ENCODE measurements around the gene ALS2. TPM values are rescaled to one million over a fixed set of nuclear protein-coding genes. Genes with fewer than 3 reads are reported as not detected.

Gene ALS2
- total and polyA plus RNA-seq, 5 donors: 10.9 to 34.6 (median 31.0) TPM

DNA sequence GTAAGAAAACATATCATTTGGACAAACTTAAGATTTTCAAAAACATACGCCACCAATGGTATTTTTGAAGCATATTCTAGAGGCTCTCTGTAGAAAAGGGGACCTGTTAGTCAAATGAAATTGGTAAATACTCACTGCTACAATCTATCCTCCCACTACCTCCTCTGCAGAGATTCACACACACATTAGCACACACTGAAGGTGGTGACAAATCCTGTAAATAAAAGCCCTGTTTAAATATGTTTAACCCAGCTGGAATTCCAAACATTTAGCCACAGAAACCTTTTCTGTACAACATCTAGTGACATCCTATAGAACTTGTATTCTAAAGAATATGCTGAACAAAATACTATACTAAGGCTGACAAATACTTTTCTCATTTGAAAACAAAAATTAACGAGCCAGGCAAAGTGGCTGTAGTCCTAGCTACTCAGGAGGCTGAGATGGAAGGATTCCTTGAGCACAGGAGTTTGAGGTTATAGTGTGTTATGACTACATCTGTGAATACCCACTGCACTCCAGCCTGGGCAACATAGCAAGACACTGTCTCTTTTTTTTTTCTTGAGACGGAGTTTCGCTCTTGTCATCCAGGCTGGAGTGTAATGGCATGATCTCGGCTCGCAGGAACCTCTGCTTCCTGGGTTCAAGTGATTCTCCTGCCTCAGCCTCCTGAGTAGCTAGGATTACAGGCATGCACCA is 25.9 kb downstream of the ALS2 start:
- 95% methylated on average over 6 of the region's 6 CpGs for WGBS
- no peaks in the 10 kb centered on the region for H3K4me1 ChIP-seq (ENCODE audit: control insufficient read depth, insufficient read depth, low read length)
- ATAC-seq: no peak
- H3K27ac ChIP-seq (ENCODE audit: low read length): no peak overlapping the region
- H3K27me3 ChIP-seq (ENCODE audit: control insufficient read depth, insufficient read depth): no peaks in the 10 kb centered on the region
- no peaks in the 10 kb centered on the region for H3K9me3 ChIP-seq (ENCODE audit: control insufficient read depth, low read length)
- DNase-seq: no peak
- intact Hi-C loops (cut with DNase I): no loop called here
- H3K4me3 ChIP-seq (ENCODE audit: low read length): no peak overlapping the region

- no peaks in the 10 kb centered on the region for H3K4me1 ChIP-seq (ENCODE audit: control insufficient read depth, insufficient read depth, low read length)
- intact Hi-C loops (cut with DNase I): no loop called here
- H3K9me3 ChIP-seq (ENCODE audit: control insufficient read depth, low read length): no peaks in the 10 kb centered on the region
- H3K27me3 ChIP-seq (ENCODE audit: control insufficient read depth, insufficient read depth): no peaks in the 10 kb centered on the region
- DNase-seq (no peak), ATAC-seq (no peak)
- H3K27ac ChIP-seq (ENCODE audit: low read length): no peak overlapping the region
- no peak overlapping the region for H3K4me3 ChIP-seq (ENCODE audit: low read length)
- 76% methylated on average over 5 of the region's 5 CpGs for WGBS
Observed at GRCh38 chr2:201751566-201751965, 29.2 kb downstream of the ALS2 start.

DNA sequence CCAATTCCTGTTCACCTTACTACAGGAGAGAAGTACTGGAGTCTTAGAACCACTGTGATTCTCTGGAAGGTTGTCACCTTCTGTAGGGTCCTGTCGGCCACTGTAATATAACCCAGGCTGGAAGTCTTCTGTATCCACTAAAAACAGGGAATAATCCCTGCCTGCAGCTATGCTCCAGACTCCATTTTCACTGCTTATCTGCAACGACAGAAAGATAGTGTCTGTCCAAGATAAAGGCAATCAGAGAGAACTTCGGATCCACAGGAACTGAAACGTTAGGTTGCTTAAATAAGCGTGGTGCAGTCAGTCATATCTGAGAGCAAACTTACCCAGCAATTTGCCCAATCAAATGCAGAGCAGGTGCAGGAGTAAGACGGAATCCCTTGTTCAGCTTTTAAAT is 34.2 kb downstream of the ALS2 start:
- Histone ChIP-seq H3K4me3 (ENCODE audit: low read length) (no peak overlapping the region), H3K4me1 (ENCODE audit: control insufficient read depth, insufficient read depth, low read length) (no peaks in the 10 kb centered on the region), H3K27ac (ENCODE audit: low read length) (no peak overlapping the region), H3K9me3 (ENCODE audit: control insufficient read depth, low read length) (no peaks in the 10 kb centered on the region), H3K27me3 (ENCODE audit: control insufficient read depth, insufficient read depth) (no peaks in the 10 kb centered on the region)
- DNase-seq (no peak), ATAC-seq (no peak)
- intact Hi-C loops (cut with DNase I): loop anchor here in 1 of 4 donors (10.0 kb wide), 1 partner anchor 352 kb away; no protein-coding TSS in a partner anchor
- 61% methylated on average over 6 of the region's 6 CpGs for WGBS

DNA sequence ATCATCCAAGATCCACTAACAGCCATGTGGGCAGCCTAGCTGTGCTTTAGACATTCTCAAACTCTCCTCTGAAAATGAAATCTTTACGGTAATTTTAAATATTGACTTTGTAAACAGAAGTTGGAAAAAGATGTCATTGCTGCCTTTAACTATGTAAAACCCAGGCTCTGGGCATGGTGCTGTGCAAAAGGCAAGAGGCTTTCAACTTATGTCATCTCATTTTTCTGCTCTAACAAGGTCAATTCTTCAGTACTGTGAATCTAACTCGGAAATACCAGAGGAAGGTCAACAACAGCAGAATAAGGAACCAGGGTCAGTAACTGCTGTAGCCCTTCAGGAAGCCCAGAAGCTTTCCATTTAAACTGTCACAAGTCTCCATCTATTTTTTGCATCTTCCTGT is 45.2 kb downstream of the ALS2 start:
- Histone ChIP-seq H3K27ac (ENCODE audit: low read length) (no peak overlapping the region), H3K9me3 (ENCODE audit: control insufficient read depth, low read length) (no peaks in the 10 kb centered on the region), H3K4me3 (ENCODE audit: low read length) (no peak overlapping the region), H3K4me1 (ENCODE audit: control insufficient read depth, insufficient read depth, low read length) (no peaks in the 10 kb centered on the region), H3K27me3 (ENCODE audit: control insufficient read depth, insufficient read depth) (no peaks in the 10 kb centered on the region)
- DNase-seq (no peak), ATAC-seq (no peak)
- WGBS: 83% methylated on average over 2 of the region's 2 CpGs
- intact Hi-C loops (cut with DNase I): no loop called here

- 91% methylated on average over 4 of the region's 4 CpGs for WGBS
- DNase-seq (no peak), ATAC-seq (no peak)
- Histone ChIP-seq H3K4me3 (ENCODE audit: low read length) (no peak overlapping the region), H3K9me3 (ENCODE audit: control insufficient read depth, low read length) (no peaks in the 10 kb centered on the region), H3K27me3 (ENCODE audit: control insufficient read depth, insufficient read depth) (no peaks in the 10 kb centered on the region), H3K27ac (ENCODE audit: low read length) (no peak overlapping the region), H3K4me1 (ENCODE audit: control insufficient read depth, insufficient read depth, low read length) (no peaks in the 10 kb centered on the region)
- intact Hi-C loops (cut with DNase I): no loop called here
Observed at GRCh38 chr2:201734111-201734510, 46.6 kb downstream of the ALS2 start.

DNA sequence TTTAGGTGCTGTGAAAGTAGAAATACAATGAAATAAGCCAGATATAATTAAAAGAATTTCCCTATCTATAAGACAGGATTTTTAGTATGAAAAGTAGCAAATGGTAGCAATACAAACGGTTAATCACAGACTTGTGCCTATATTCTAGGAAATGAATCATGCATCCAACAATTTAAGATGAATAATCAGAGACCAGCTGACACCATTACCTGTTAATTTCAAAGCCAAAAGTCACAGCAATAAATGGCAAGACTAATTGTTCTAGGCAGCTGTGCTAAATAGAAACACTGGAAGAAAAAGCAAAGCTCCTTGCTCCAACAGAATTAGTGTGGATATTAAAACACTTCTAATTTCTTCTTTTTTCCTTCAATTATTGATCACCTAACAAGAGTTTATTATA is 47.2 kb downstream of the ALS2 start:
- Histone ChIP-seq H3K27me3 (ENCODE audit: control insufficient read depth, insufficient read depth) (no peaks in the 10 kb centered on the region), H3K4me1 (ENCODE audit: control insufficient read depth, insufficient read depth, low read length) (no peaks in the 10 kb centered on the region), H3K9me3 (ENCODE audit: control insufficient read depth, low read length) (no peaks in the 10 kb centered on the region), H3K27ac (ENCODE audit: low read length) (no peak overlapping the region), H3K4me3 (ENCODE audit: low read length) (no peak overlapping the region)
- WGBS: 91% methylated on average over 1 of the region's 1 CpG
- DNase-seq (no peak), ATAC-seq (no peak)
- intact Hi-C loops (cut with DNase I): no loop called here

GRCh38 chr2:201730651-201731285 is 50.0 kb downstream of the ALS2 start:
- intact Hi-C loops (cut with DNase I): no loop called here
- DNase-seq (no peak), ATAC-seq (no peak)
- Histone ChIP-seq H3K4me3 (ENCODE audit: low read length) (no peak overlapping the region), H3K4me1 (ENCODE audit: control insufficient read depth, insufficient read depth, low read length) (no peaks in the 10 kb centered on the region), H3K9me3 (ENCODE audit: control insufficient read depth, low read length) (no peaks in the 10 kb centered on the region), H3K27me3 (ENCODE audit: control insufficient read depth, insufficient read depth) (no peaks in the 10 kb centered on the region), H3K27ac (ENCODE audit: low read length) (no peak overlapping the region)
- WGBS: 89% methylated on average over 5 of the region's 5 CpGs

DNA sequence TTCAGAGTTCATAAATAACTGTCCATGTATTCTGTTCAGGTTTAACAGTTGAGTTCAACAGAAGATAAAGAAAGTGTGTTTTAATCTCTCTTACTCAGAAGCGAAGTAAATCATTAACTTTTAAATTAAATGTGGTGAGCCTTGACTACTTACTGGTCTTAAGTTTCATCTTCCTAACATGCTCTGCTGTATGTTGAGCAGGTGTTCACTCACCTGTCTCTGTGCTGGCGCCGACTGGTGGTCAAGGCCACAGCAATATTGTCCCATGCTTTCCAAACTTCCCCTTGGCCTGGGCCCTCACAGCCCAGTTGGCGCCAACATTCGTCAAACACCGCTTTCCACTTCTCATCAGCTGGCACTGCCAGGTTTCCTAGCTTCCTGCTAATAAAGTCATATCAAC is 65.3 kb downstream of the ALS2 start:
- H3K27me3 ChIP-seq (ENCODE audit: control insufficient read depth, insufficient read depth): no peaks in the 10 kb centered on the region
- H3K9me3 ChIP-seq (ENCODE audit: control insufficient read depth, low read length): no peaks in the 10 kb centered on the region
- DNase-seq: no peak
- H3K4me3 ChIP-seq (ENCODE audit: low read length): no peak overlapping the region
- ATAC-seq: no peak
- intact Hi-C loops (cut with DNase I): no loop called here
- WGBS: 93% methylated on average over 6 of the region's 6 CpGs
- no peak overlapping the region for H3K27ac ChIP-seq (ENCODE audit: low read length)
- no peaks in the 10 kb centered on the region for H3K4me1 ChIP-seq (ENCODE audit: control insufficient read depth, insufficient read depth, low read length)

DNA sequence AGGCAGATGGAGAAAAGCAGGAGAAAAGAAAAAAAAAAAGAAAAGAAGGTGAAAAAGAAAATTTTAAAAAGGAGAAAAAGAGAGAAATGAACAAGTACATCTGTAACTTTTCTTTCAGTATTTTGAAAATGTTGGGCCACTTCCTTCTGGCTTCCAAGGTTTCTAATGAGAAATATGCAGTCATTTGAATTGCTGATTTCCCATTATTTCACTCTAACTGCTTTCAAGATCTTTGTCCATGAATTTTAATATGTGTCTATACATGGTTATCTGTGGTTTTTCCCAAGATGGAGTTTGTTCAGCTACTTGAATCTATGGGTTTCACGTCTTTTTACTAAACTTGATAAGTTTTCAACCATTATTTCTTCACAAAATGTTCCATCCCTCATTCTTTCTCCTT is 68.0 kb downstream of the ALS2 start:
- H3K4me3 ChIP-seq (ENCODE audit: low read length): no peak overlapping the region
- H3K27me3 ChIP-seq (ENCODE audit: control insufficient read depth, insufficient read depth): no peaks in the 10 kb centered on the region
- WGBS: 95% methylated on average over 1 of the region's 1 CpG
- no peak for DNase-seq
- no peaks in the 10 kb centered on the region for H3K4me1 ChIP-seq (ENCODE audit: control insufficient read depth, insufficient read depth, low read length)
- intact Hi-C loops (cut with DNase I): no loop called here
- no peaks in the 10 kb centered on the region for H3K9me3 ChIP-seq (ENCODE audit: control insufficient read depth, low read length)
- no peak overlapping the region for H3K27ac ChIP-seq (ENCODE audit: low read length)
- no peak for ATAC-seq

GRCh38 chr2:201709747-201710146 is 71.0 kb downstream of the ALS2 start:
- ATAC-seq: no peak

GRCh38 chr2:201709049-201709448 is 71.7 kb downstream of the ALS2 start:
- Histone ChIP-seq H3K4me3 (ENCODE audit: low read length) (no peak overlapping the region), H3K4me1 (ENCODE audit: control insufficient read depth, insufficient read depth, low read length) (no peaks in the 10 kb centered on the region), H3K27me3 (ENCODE audit: control insufficient read depth, insufficient read depth) (no peaks in the 10 kb centered on the region), H3K9me3 (ENCODE audit: control insufficient read depth, low read length) (no peaks in the 10 kb centered on the region), H3K27ac (ENCODE audit: low read length) (no peak overlapping the region)
- intact Hi-C loops (cut with DNase I): no loop called here
- ATAC-seq (no peak), DNase-seq (no peak)
- 73% methylated on average over 2 of the region's 2 CpGs for WGBS

More at GRCh38 chr2:201709747-201710146, 71.0 kb downstream of the ALS2 start:
- Histone ChIP-seq H3K9me3 (ENCODE audit: control insufficient read depth, low read length) (no peaks in the 10 kb centered on the region), H3K4me1 (ENCODE audit: control insufficient read depth, insufficient read depth, low read length) (no peaks in the 10 kb centered on the region), H3K4me3 (ENCODE audit: low read length) (no peak overlapping the region), H3K27ac (ENCODE audit: low read length) (no peak overlapping the region), H3K27me3 (ENCODE audit: control insufficient read depth, insufficient read depth) (no peaks in the 10 kb centered on the region)
- 88% methylated on average over 5 of the region's 5 CpGs for WGBS
- no peak for DNase-seq
- intact Hi-C loops (cut with DNase I): no loop called here

Measured in right cardiac atrium (tissue), 5 donors.